DND-41 (cell line): ENCODE measurements around the gene WRAP73.

Source experiments
- ATAC-seq: fragments of 200-7000 bp; cut with Tn5 transposase; 3 replicates; pipeline ENCODE4 v1.9.1; 2021; ENCODE audit warnings: low read depth; ENCODE audit not compliant: insufficient read depth
- DNase-seq: peaks from one replicate; pipeline ENCODE4 v3.0.0-alpha.2; 2020
- H2AFZ ChIP-seq: 2 replicates; pipeline ENCODE4 v1.6.0; 2012; ENCODE audit warnings: low read depth, low read length
- H3K27ac ChIP-seq: 2 replicates; pipeline ENCODE4 v1.5.1; 2012; ENCODE audit warnings: low read length, inconsistent platforms
- H3K27me3 ChIP-seq: fragments of 200-600 bp; sonication (generic); 2 replicates; pipeline ENCODE4 v1.6.0; 2012; ENCODE audit warnings: low read length, mild to moderate bottlenecking, inconsistent platforms; ENCODE audit not compliant: insufficient read depth, poor library complexity
- H3K36me3 ChIP-seq: 2 replicates; pipeline ENCODE4 v1.5.1; 2012; ENCODE audit warnings: low read length, inconsistent platforms; ENCODE audit not compliant: insufficient read depth
- H3K4me1 ChIP-seq: 2 replicates; pipeline ENCODE4 v1.5.1; 2012; ENCODE audit warnings: mild to moderate bottlenecking, low read length; ENCODE audit not compliant: insufficient read depth
- H3K4me2 ChIP-seq: 2 replicates; pipeline ENCODE4 v1.6.0; 2012; ENCODE audit warnings: mild to moderate bottlenecking, moderate library complexity, low read length, inconsistent platforms; ENCODE audit not compliant: insufficient read depth
- H3K4me3 ChIP-seq, 2 experiments: fragments of 200-600 bp in 1 of 2; shearing (Covaris generic) in 1 of 2; 2 replicates each; pipeline ENCODE4 v1.5.1; 2012 to 2016; ENCODE audit warnings: inconsistent platforms in 2 of 2, low read length in 2 of 2, mild to moderate bottlenecking in 2 of 2, low read depth in 1 of 2, moderate library complexity in 1 of 2
- H3K79me2 ChIP-seq: 2 replicates; pipeline ENCODE4 v1.6.0; 2012; ENCODE audit warnings: low read length, inconsistent platforms; ENCODE audit not compliant: insufficient read depth
- H3K9ac ChIP-seq: 2 replicates; pipeline ENCODE4 v1.6.0; 2012; ENCODE audit warnings: low read depth, mild to moderate bottlenecking, inconsistent platforms, low read length, moderate library complexity
- H3K9me3 ChIP-seq: 2 replicates; pipeline ENCODE4 v1.5.1; 2012; ENCODE audit warnings: low read length, moderate library complexity, mild to moderate bottlenecking, inconsistent platforms; ENCODE audit not compliant: insufficient read depth, severe bottlenecking
- H4K20me1 ChIP-seq: 2 replicates; pipeline ENCODE4 v1.6.0; 2012; ENCODE audit warnings: low read length; ENCODE audit not compliant: insufficient read depth
- EZH2 ChIP-seq: IDR thresholded peaks from 3 replicates; pipeline ENCODE4 v1.6.1; 2012; ENCODE audit warnings: borderline replicate concordance, low read depth, mild to moderate bottlenecking, moderate library complexity, low read length, inconsistent platforms; ENCODE audit not compliant: severe bottlenecking
- TF ChIP-seq, protein P1 (sequence below): IDR thresholded peaks from 2 replicates; pipeline ENCODE4 v1.5.1; 2012; ENCODE audit warnings: borderline replicate concordance, low read length, moderate library complexity, mild to moderate bottlenecking; ENCODE audit not compliant: poor library complexity, severe bottlenecking; ENCODE audit errors: extremely low read depth

Gene WRAP73

DNA sequence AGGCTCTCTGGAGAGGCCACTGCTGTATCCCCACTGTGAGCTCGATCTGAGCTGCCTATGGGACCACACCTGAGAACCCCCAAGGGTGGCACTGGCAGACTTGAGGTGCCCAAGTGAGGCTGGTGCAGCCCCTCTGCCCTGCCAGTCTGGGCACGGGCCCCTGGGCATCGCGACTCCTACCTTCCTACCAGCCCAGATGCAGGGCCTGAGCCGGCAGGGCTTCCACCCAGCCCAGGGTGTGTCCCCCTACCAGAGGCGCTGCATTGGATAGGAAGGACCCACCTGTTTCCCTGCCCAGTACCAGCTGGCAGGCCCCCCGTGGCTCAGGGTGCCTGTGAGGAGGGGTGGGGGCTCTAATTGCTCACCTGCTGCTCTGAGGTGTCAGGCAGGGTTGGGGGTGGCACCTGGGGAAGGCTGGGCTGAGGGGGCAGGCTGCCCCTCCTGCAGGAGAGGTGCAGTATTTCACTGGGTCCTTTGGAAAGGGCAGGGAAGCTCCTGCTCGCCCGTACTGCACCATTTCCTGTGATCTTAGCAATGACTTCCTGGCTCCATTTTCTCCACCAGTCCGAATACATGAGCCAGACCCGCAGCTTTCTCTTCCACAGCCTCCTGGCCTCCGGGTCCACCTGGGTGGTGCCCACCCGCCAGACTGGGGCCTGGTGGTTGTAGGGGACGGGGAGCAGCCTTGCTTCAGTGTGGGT, 14.2 kb upstream of the WRAP73 start:
- Histone ChIP-seq H3K4me3 (no peak overlapping the region), H3K4me1 (no peaks in the 10 kb centered on the region), H3K79me2 (peaks cover 80% of the 10 kb centered on the region), H2AFZ (no peak overlapping the region), H3K27ac (no peak overlapping the region), H3K36me3 (no peaks in the 10 kb centered on the region), H3K4me2 (no peak overlapping the region), H3K9ac (no peak overlapping the region), H4K20me1 (peaks cover 66% of the 10 kb centered on the region), H3K9me3 (no peaks in the 10 kb centered on the region), H3K27me3 (no peaks in the 10 kb centered on the region)
- ATAC-seq (no peak), DNase-seq (no peak)
- TF ChIP-seq, protein P1, sequence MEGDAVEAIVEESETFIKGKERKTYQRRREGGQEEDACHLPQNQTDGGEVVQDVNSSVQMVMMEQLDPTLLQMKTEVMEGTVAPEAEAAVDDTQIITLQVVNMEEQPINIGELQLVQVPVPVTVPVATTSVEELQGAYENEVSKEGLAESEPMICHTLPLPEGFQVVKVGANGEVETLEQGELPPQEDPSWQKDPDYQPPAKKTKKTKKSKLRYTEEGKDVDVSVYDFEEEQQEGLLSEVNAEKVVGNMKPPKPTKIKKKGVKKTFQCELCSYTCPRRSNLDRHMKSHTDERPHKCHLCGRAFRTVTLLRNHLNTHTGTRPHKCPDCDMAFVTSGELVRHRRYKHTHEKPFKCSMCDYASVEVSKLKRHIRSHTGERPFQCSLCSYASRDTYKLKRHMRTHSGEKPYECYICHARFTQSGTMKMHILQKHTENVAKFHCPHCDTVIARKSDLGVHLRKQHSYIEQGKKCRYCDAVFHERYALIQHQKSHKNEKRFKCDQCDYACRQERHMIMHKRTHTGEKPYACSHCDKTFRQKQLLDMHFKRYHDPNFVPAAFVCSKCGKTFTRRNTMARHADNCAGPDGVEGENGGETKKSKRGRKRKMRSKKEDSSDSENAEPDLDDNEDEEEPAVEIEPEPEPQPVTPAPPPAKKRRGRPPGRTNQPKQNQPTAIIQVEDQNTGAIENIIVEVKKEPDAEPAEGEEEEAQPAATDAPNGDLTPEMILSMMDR = no peak
- TF ChIP-seq EZH2 = no peak

DNA sequence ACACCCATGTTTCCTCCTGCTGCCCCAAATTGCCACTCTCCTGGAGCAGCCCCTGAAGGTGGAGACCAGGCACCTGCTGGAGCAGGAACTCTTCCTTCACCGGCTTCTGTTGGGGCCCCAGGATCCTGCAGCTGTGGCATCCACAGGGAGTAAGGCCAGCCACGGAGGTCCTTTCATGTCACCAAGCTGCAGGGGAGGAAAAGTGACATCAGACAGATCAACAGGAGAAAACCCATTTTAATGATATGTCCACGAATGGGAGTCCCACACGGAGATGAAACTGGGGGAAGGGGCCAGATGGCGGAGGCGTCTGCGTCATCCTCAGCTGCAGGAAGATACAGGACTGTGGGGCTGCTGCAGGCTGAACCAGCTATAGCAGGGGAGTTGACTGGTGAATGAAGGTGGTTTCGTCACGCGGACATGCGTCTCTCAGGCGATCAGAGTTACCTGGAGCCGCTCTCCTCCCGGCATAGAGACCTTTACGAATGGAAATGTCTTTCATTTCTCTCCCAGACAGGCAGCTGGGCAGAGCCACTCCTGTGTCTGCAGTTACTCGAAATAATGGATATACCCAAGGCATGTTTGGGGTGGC, 12.3 kb upstream of the WRAP73 start:
- Histone ChIP-seq H3K9me3 (no peaks in the 10 kb centered on the region), H3K27me3 (no peaks in the 10 kb centered on the region), H4K20me1 (peaks cover 60% of the 10 kb centered on the region), H3K4me3 (no peak overlapping the region), H2AFZ (no peak overlapping the region), H3K36me3 (peaks cover 3% of the 10 kb centered on the region; the same call in 1 of the 2 replicates), H3K79me2 (peaks cover 87% of the 10 kb centered on the region), H3K4me2 (no peak overlapping the region), H3K27ac (no peak overlapping the region), H3K4me1 (no peaks in the 10 kb centered on the region), H3K9ac (no peak overlapping the region)
- TF ChIP-seq, protein P1 = no peak
- TF ChIP-seq EZH2 = no peak
- ATAC-seq (no peak), DNase-seq (no peak)

DNA sequence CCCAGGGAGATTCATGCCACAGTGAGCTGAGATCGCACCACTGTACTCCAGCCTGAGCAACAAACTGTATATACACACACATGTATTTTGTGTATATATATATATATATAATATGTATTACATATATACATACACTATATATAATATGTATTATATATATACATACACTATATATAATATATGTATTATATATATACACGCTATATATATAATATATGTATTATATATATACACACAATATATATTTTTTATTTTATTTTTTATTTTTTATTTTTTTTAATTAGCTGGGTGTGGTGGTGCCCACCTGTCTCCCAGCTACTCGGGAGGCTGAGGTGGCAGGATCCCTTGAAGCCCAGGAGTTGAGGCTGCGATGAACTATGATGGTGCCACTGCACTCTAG, 11.7 kb upstream of the WRAP73 start:
- ATAC-seq (no peak), DNase-seq (no peak)
- TF ChIP-seq EZH2 = no peak
- TF ChIP-seq, protein P1 = no peak

More for the DNA sequence above, 11.7 kb upstream of the WRAP73 start:
- Histone ChIP-seq H4K20me1 (peaks cover 57% of the 10 kb centered on the region), H3K79me2 (peaks cover 87% of the 10 kb centered on the region), H3K9ac (no peak overlapping the region), H3K27me3 (no peaks in the 10 kb centered on the region), H3K4me2 (no peak overlapping the region), H3K9me3 (no peaks in the 10 kb centered on the region), H3K4me3 (no peak overlapping the region), H3K27ac (no peak overlapping the region), H2AFZ (no peak overlapping the region), H3K4me1 (no peaks in the 10 kb centered on the region), H3K36me3 (peaks cover 5% of the 10 kb centered on the region; the same call in 1 of the 2 replicates)
